Myometrial cell (primary cell): ENCODE measurements around the gene PKMYT1. TPM values are rescaled to one million over a fixed set of nuclear protein-coding genes. Genes with fewer than 3 reads are reported as not detected.

Experiments
- total RNA-seq: library from RNA; depleted of rRNA; stranded (reverse); fragments of >200 nt; gene quantifications from 2 replicates; pipeline ENCODE4 v1.2.3, GENCODE V29; 2015

PKMYT1 gene
- total RNA-seq: 13.3 and 24.8 TPM in 2 replicates

DNA sequence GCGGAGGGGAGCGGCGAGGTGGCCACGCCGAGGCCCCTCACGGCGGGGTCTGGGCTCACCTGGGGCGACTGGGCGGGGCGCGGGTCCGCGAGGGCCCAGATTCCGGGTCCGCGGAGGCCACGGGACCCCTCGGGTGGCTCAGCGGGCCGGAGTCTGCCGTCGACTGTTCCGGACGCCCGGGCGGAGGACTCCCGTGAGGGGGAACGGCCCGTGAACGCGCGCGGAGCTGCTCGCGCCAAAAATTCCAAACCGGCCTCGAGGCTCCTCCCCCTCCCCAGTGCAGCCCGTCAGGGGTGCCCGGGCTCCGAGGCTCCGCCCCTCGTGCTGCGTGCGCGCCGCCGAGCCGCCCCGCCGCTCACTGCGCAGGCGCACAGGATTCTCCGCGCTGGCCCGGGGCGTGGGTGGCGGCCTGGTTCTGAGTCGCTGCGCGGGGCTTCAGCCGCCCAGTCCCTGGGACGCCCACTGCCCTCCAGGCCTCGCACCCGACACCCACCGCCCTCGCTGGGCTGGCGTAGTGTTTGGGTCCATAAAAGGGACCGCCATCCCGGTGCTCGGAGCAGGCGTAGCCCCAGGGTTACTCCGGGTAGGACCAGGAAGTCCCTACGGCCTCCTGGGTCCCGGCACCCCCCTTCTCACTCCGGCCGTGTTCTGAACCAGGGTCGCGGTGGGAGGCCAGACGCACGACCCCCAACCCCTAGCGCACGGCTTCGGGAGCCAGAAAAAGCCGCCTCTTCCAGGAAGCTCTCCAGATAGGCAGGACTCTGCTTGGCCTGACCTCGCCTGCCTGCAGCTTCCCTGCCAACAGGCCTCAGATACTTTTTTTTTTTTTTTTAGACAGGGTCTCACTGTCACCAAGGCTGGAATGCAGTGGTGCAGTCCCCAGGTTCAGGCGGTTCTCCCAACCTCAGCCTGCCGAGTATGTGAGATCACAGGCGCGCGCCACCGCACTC is at the start of gene PKMYT1:
Gene PKMYT1, minus strand, starts transcription at position 220 of the 950 bp plus-strand sequence. CDS start 789 bp downstream, outside the sequence.

GRCh38 chr16:3023669-3024478 is 43.6 kb upstream of the PKMYT1 start, which contains the start of the genes HCFC1R1 and THOC6:
Gene HCFC1R1 (minus strand): TSS chr16:3023942. CDS start chr16:3023941, 1 bp downstream.
Gene THOC6 (plus strand): TSS chr16:3024035. CDS start chr16:3024327, 292 bp downstream.

GRCh38 chr16:3020247-3020603 is 40.0 kb upstream of the PKMYT1 start, which contains the start of gene TNFRSF12A:
Gene TNFRSF12A (plus strand): TSS chr16:3020368. CDS start chr16:3020398, 30 bp downstream.

GRCh38 chr16:3017794-3018506 is 37.7 kb upstream of the PKMYT1 start, which contains the start of gene CLDN6:
Gene CLDN6 (minus strand): TSS chr16:3018183. CDS start chr16:3016021, 2,162 bp downstream.

DNA sequence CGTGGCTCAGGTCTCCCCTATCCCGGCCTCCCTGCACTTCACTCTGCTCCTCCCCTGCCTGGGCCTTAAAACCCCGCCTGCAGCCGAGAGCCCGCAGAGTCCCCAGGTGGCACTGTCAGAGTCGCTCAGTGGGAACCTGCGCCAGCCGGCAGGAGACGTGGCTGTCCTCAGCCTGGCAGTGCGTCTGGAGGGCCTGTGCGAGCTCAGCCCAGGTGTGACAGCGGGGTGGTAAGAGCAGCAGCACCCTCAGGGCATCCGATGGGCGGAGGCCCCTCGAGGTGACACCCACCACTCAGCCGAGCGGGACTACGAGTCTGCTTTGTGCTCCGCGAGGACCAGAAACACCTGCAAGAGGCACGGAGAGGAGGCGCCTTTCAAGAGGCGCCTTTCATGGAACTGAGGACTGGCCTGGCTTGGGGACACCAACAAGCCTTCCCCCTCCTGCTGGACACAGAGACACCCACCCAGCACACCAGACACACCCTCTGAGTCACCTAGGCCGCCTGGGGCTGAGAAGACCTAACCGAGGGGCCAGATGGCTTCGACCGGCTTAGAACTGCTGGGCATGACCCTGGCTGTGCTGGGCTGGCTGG is 32.7 kb upstream of the PKMYT1 start, which contains the start of gene CLDN9:
Gene CLDN9, plus strand, starts transcription at position 96 of the 593 bp plus-strand sequence. Its CDS starts 440 bp downstream, at position 536.

DNA sequence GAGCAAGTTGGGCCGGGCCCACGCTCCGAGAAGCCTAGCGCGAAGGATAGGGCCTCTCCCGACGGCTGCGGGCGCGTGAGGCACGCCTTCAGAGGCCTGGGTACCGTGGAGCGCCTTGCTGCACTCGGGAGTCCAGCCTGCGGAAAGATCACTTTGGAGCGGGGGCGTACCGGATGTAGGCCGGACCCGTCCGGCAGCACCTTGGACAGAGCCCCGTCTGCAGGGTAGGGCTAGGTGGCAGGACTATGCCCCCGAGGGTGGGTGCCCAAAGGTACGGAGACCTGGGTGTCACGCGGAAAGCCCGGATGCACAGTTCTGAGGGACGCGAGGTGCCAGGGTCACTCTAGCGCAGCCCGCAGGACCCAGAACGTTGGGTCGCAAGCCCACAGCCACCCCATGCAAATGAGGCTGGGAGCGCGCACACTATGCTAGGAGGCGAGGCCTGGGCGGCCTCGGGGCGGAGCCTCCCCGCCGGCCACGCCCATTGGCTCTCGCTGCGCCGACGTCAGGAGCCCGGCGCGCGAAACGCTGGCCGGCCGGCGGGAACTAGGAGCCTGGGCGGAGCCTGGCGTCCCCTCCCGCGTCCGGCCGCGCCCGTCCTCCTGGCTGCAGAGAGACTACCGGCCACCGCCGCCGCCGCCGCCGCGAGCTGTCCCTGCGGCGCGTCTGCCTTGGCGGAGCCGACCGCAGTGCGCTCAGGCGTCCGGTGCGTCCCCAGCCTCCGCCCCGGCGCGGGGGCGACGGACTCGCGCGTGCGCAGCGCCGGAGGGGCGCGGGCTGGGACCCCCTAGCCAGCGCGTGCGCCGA is 11.3 kb downstream of the PKMYT1 start, which contains the start of gene PAQR4:
Gene PAQR4, plus strand, starts transcription at position 611 of the 807 bp plus-strand sequence. CDS start 327 bp downstream, outside the sequence.

GRCh38 chr16:2963723-2964474 is 16.3 kb downstream of the PKMYT1 start, which contains the start of gene KREMEN2:
Gene KREMEN2 (plus strand): TSS chr16:2964275. CDS start chr16:2964521, 246 bp downstream.

Other genes starting within 250 kb of the PKMYT1 start
- gene SRRM2, start 227.8 kb downstream of the PKMYT1 start, total RNA-seq: 59.9 and 60.5 TPM in 2 replicates
- gene ELOB, start 203.2 kb downstream of the PKMYT1 start, total RNA-seq: 431 and 566 TPM in 2 replicates
- not detected in 2 replicates for gene PRSS33, start 192.9 kb downstream of the PKMYT1 start, total RNA-seq
- gene PRSS41, start 182.0 kb downstream of the PKMYT1 start, total RNA-seq: not detected in 2 replicates
- gene PRSS21, start 163.2 kb downstream of the PKMYT1 start, total RNA-seq: 5.5 TPM in 1 of 2 replicates, not detected in the other
- gene ZG16B, start 150.1 kb downstream of the PKMYT1 start, total RNA-seq: not detected in 2 replicates
- gene PRSS22, start 122.3 kb downstream of the PKMYT1 start, total RNA-seq: not detected in 2 replicates
- gene FLYWCH2, start 97.2 kb downstream of the PKMYT1 start, total RNA-seq: 77.8 and 89.9 TPM in 2 replicates
- 45.8 and 46.1 TPM in 2 replicates for gene FLYWCH1, start 68.5 kb downstream of the PKMYT1 start, total RNA-seq
- under 0.01 TPM in 1 of 2 replicates, not detected in the other for gene KREMEN2, start 16.2 kb downstream of the PKMYT1 start, total RNA-seq
- 7.1 and 14.1 TPM in 2 replicates for gene PAQR4, start 11.1 kb downstream of the PKMYT1 start, total RNA-seq
- gene CLDN9, start 32.5 kb upstream of the PKMYT1 start, total RNA-seq: not detected in 2 replicates
- gene CLDN6, start 37.7 kb upstream of the PKMYT1 start, total RNA-seq: not detected in 2 replicates
- gene TNFRSF12A, start 39.9 kb upstream of the PKMYT1 start, total RNA-seq: 236 and 323 TPM in 2 replicates
- 23.1 and 24.1 TPM in 2 replicates for gene HCFC1R1, start 43.5 kb upstream of the PKMYT1 start, total RNA-seq
- 25.3 and 28.3 TPM in 2 replicates for gene THOC6, start 43.6 kb upstream of the PKMYT1 start, total RNA-seq
- gene BICDL2, start 56.5 kb upstream of the PKMYT1 start, total RNA-seq: not detected in 2 replicates
- gene MMP25, start 66.1 kb upstream of the PKMYT1 start, total RNA-seq: not detected in 2 replicates
- 23.6 and 27.3 TPM in 2 replicates for gene IL32, start 85.2 kb upstream of the PKMYT1 start, total RNA-seq
- gene ZSCAN10, start 118.8 kb upstream of the PKMYT1 start, total RNA-seq: not detected in 2 replicates
- gene ZNF205, start 132.1 kb upstream of the PKMYT1 start, total RNA-seq: 11.7 and 17.3 TPM in 2 replicates
- gene ZNF213, start 154.6 kb upstream of the PKMYT1 start, total RNA-seq: 2.9 and 3.7 TPM in 2 replicates
- not detected in 2 replicates for gene OR1F1, start 207.8 kb upstream of the PKMYT1 start, total RNA-seq